Naive B cell (primary cell): Measurements from ENCODE around the gene NUCB1. TPM values are rescaled to one million over a fixed set of nuclear protein-coding genes. Genes with fewer than 3 reads are reported as not detected.

Experiments used
- ATAC-seq, 2 donors: fragments of 150-1000 bp; cut with Tn5 transposase; 2 replicates each; pipeline ENCODE4 v1.10.0; 2021; ENCODE audit warnings: low read depth in 2 of 2, mild to moderate bottlenecking in 2 of 2, moderate library complexity in 2 of 2
- DNase-seq: peaks from one replicate; pipeline ENCODE4 v3.0.0; 2022
- H3K27ac Mint-ChIP-seq, 6 donors: one replicate each; pipeline ENCODE4 v1.8.0; 2020 to 2022; ENCODE audit warnings: mild to moderate bottlenecking in 6 of 6, mixed read lengths in 6 of 6, moderate library complexity in 5 of 6, inconsistent platforms in 2 of 6
- H3K27me3 Mint-ChIP-seq, 3 donors: one replicate each; pipeline ENCODE4 v1.8.0; 2021 to 2022; ENCODE audit warnings: mixed read lengths in 3 of 3, mild to moderate bottlenecking in 1 of 3
- H3K36me3 Mint-ChIP-seq, 2 donors: one replicate each; pipeline ENCODE4 v1.8.0; 2020 to 2022; ENCODE audit warnings: mixed read lengths in 2 of 2, inconsistent platforms in 1 of 2, mild to moderate bottlenecking in 1 of 2
- H3K4me1 Mint-ChIP-seq, 3 donors: one replicate each; pipeline ENCODE4 v1.8.0; 2020 to 2022; ENCODE audit warnings: mixed read lengths in 3 of 3, inconsistent platforms in 1 of 3, mild to moderate bottlenecking in 1 of 3, moderate library complexity in 1 of 3
- H3K4me3 Mint-ChIP-seq, 8 donors: one replicate each; pipeline ENCODE4 v1.8.0; 2020 to 2022; ENCODE audit warnings: mild to moderate bottlenecking in 8 of 8, mixed read lengths in 8 of 8, moderate library complexity in 8 of 8, inconsistent platforms in 2 of 8
- H3K9me3 Mint-ChIP-seq, 7 donors: one replicate each; pipeline ENCODE4 v1.8.0; 2020 to 2022; ENCODE audit warnings: mixed read lengths in 7 of 7, mild to moderate bottlenecking in 5 of 7, inconsistent platforms in 2 of 7, moderate library complexity in 1 of 7
- polyA plus RNA-seq, 6 donors: library from polyadenylated mRNA; unstranded; fragments of 300-500 nt; fragmentation: Illumina TruSeq; gene quantifications; one replicate each; pipeline ENCODE4 v1.2.3, GENCODE V29; 2021; ENCODE audit warnings: low read depth in 6 of 6

The NUCB1 gene
- polyA plus RNA-seq, 6 donors from 2014 or later = 48.8 to 90.6 (median 54.6) TPM

GRCh38 chr19:48938256-48938655, 38.1 kb downstream of the NUCB1 start:
- H3K4me1 Mint-ChIP-seq = peaks cover 6 to 13% (median 7%) of the 10 kb centered on the region in 3 donors
- H3K36me3 Mint-ChIP-seq = no peaks in the 10 kb centered on the region
- H3K27me3 Mint-ChIP-seq = peaks cover 6 to 27% (median 6%) of the 10 kb centered on the region in 3 donors
- ATAC-seq (no peak), DNase-seq (no peak)
- H3K27ac Mint-ChIP-seq = no peak overlapping the region
- H3K4me3 Mint-ChIP-seq = no peak overlapping the region
- H3K9me3 Mint-ChIP-seq = peaks cover 0 to 2% (median 0%) of the 10 kb centered on the region in 7 donors

- DNase-seq (no peak), ATAC-seq (no peak)
- H3K27me3 Mint-ChIP-seq = peaks cover 5 to 18% (median 6%) of the 10 kb centered on the region in 3 donors
- H3K27ac Mint-ChIP-seq = no peak overlapping the region
- H3K4me3 Mint-ChIP-seq = no peak overlapping the region
- H3K36me3 Mint-ChIP-seq = no peaks in the 10 kb centered on the region
- peaks cover 0 to 2% (median 0%) of the 10 kb centered on the region in 7 donors for H3K9me3 Mint-ChIP-seq
- H3K4me1 Mint-ChIP-seq = no peaks in the 10 kb centered on the region
Measured at GRCh38 chr19:48940902-48941301, 40.8 kb downstream of the NUCB1 start.

GRCh38 chr19:48943081-48943480, 43.0 kb downstream of the NUCB1 start:
- Mint-ChIP-seq H3K36me3 (no peaks in the 10 kb centered on the region), H3K9me3 (peaks cover 0 to 10% (median 6%) of the 10 kb centered on the region in 7 donors), H3K27me3 (peaks cover 1 to 14% (median 5%) of the 10 kb centered on the region in 3 donors), H3K4me1 (no peaks in the 10 kb centered on the region), H3K4me3 (no peak overlapping the region), H3K27ac (no peak overlapping the region)
- DNase-seq = no peak
- ATAC-seq = no peak

- Mint-ChIP-seq H3K9me3 (peaks cover 0 to 14% (median 7%) of the 10 kb centered on the region in 7 donors), H3K4me3 (no peak overlapping the region), H3K27me3 (no peaks in the 10 kb centered on the region), H3K4me1 (no peaks in the 10 kb centered on the region), H3K27ac (no peak overlapping the region), H3K36me3 (no peaks in the 10 kb centered on the region)
- DNase-seq (no peak), ATAC-seq (no peak)
Measured at GRCh38 chr19:48945415-48945814, 45.3 kb downstream of the NUCB1 start.

DNA sequence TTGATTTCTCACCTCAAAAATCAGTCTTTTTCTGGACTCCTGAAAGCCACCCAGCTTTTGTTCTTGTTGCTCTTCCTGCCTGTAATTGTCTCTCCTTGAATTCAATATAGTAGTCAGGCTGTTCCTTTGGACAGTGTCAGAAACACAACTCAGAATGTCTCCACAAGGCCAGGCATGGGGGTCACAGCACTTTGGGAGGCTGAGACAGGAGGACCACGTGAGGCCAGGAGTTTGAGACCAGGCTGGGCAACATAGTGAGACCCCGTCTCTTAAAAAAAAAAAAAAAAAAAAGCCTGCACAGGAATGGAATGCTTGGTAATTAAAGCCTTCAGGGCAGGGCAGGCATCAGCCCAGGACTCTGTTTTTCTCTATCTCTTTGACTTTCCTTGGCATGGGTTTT, 45.7 kb downstream of the NUCB1 start:
- DNase-seq = no peak
- no peak for ATAC-seq
- H3K27ac Mint-ChIP-seq = peak overlapping the region in 1 of 6 donors; percentile 84
- peaks cover 0 to 14% (median 7%) of the 10 kb centered on the region in 7 donors for H3K9me3 Mint-ChIP-seq
- H3K4me1 Mint-ChIP-seq = no peaks in the 10 kb centered on the region
- no peak overlapping the region for H3K4me3 Mint-ChIP-seq
- H3K36me3 Mint-ChIP-seq = no peaks in the 10 kb centered on the region
- H3K27me3 Mint-ChIP-seq = no peaks in the 10 kb centered on the region

DNA sequence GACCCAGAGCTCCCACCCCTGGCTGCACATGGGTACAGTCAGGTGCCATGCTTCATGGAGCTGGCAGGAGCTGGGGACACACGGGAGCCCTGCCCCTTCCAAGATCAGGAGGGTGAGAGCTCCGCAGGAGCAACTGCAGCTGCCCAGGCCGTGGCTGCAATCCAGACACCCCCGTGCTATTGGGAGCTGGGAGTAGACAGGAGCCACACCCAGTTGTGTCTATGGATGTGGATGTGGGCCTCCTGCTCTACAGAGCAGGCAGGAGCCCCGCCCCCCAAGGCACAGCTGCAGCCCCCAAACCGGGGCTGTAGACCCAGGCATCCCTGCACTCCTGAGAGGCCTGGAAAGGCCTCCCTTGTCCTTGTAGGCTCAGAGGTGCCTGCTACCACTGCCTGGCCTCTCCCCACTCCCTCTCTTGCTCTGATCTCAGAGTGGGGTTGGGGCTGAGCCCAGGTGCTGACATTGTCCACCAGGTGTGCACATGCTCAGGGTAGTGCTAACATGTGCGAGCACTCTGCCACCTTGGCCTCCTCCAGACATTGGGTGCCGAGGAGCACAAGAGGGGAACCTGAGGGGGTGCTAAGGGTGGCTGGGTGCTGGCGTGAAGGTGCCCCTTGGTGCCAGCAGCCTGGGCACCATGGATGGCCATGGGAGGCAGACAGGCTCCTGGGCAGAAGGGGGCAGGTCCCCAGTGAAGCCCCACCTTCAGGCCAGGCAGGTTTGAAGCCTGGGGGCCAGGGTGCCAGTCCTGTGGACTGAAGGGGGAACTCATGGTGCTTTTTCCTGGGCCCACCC, 46.5 kb downstream of the NUCB1 start:
- no peaks in the 10 kb centered on the region for H3K4me1 Mint-ChIP-seq
- H3K27ac Mint-ChIP-seq = no peak overlapping the region
- no peaks in the 10 kb centered on the region for H3K36me3 Mint-ChIP-seq
- ATAC-seq = no peak
- no peaks in the 10 kb centered on the region for H3K27me3 Mint-ChIP-seq
- no peak for DNase-seq
- H3K4me3 Mint-ChIP-seq = no peak overlapping the region
- H3K9me3 Mint-ChIP-seq = peaks cover 0 to 13% (median 7%) of the 10 kb centered on the region in 7 donors

DNA sequence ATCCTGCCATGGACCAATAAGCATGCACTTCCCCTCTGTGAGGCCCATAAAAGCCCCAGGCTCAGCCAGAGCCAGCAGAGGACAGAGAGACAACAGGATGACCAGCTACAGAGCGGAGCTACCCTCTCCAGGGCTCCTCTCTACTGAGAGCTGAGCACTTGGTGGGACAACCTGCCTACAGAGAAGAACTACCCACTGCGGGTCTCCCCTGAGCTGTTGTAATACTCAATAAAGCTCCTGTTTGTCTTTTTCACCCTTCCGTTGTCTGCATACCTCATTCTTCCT, 47.1 kb downstream of the NUCB1 start:
- no peak for ATAC-seq
- Mint-ChIP-seq H3K9me3 (peaks cover 0 to 13% (median 7%) of the 10 kb centered on the region in 7 donors), H3K27ac (no peak overlapping the region), H3K27me3 (no peaks in the 10 kb centered on the region), H3K4me1 (no peaks in the 10 kb centered on the region), H3K36me3 (no peaks in the 10 kb centered on the region), H3K4me3 (no peak overlapping the region)
- no peak for DNase-seq

DNA sequence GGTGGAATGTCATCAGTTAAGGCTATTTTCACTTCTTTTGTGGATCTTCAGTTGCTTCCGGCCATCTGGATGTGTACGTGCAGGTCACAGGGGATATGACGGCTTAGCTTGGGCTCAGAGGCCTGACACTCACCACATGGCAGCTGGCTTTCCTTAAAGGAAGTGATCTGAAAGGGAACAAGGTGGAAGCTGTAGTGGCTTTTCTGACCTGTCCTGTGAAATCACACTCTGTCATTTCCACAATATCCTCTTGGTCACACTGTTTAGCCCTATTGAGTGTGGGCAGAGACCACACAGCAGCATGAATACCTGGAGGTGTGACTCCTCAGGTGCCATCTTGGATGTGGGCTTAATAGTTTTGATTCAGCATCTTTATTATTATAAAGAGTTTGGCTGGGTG, 50.0 kb downstream of the NUCB1 start:
- no peaks in the 10 kb centered on the region for H3K36me3 Mint-ChIP-seq
- no peaks in the 10 kb centered on the region for H3K27me3 Mint-ChIP-seq
- no peak for DNase-seq
- ATAC-seq = no peak
- no peak overlapping the region for H3K27ac Mint-ChIP-seq
- peaks cover 3 to 6% (median 5%) of the 10 kb centered on the region in 3 donors for H3K4me1 Mint-ChIP-seq
- peaks cover 0 to 13% (median 7%) of the 10 kb centered on the region in 7 donors for H3K9me3 Mint-ChIP-seq
- no peak overlapping the region for H3K4me3 Mint-ChIP-seq

DNA sequence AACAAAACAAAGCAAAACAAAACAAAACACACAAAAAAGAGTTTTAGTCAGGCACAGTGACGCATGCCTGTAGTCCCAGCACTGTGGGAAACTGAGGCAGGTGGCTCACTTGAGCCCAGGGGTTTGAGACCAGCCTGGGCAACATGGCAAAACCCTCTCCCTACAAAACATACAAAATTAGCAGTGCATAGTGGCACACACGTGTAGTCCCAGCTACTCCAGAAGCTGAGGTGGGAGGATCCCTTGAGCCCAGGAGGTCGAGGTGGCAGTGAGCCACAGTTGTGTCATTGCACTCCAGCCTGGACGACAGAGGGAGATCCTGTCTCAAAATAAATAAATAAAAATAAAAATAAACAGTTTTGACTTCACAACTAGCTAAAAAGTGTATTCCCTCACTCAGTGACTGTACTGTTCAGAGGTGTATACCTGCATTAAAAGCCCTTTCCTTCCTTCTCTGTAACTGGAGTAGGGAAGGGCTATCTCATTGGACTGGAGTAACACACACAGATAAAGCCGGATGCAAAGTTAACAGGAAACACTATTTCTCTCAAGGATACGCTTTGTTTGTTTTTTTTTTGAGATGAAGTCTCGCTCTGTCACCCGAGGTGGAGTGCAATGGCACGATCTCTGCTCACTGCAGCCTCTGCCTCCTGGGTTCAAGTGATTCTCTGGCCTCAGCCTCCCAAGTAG, 50.9 kb downstream of the NUCB1 start:
- Mint-ChIP-seq H3K27me3 (no peaks in the 10 kb centered on the region), H3K36me3 (no peaks in the 10 kb centered on the region), H3K4me1 (peaks cover 10 to 14% (median 14%) of the 10 kb centered on the region in 3 donors), H3K9me3 (peaks cover 0 to 13% (median 7%) of the 10 kb centered on the region in 7 donors), H3K27ac (peak overlapping the region in 1 of 6 donors; percentile 38), H3K4me3 (no peak overlapping the region)
- ATAC-seq (no peak), DNase-seq (no peak)

DNA sequence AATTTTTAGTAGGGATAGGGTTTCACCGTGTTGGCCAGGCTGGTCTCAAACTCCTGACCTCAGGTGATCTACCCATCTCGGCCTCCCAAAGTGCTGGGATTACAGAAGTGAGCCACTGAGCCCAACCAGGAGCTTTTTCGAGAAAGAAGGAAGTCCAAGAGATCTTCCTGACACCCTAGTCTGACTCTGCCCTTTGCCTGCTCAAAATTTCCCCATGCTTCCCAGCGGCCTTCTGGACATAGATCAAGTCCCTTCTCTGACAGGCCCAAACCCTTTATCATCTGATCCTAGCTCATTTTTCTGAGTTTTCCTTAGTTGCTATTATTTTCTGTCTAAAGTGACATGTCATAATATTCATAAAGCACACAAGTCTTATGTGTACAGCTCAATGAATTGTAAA, 53.0 kb downstream of the NUCB1 start:
- peaks cover 0 to 6% (median 3%) of the 10 kb centered on the region in 7 donors for H3K9me3 Mint-ChIP-seq
- H3K4me3 Mint-ChIP-seq = peak overlapping the region in 7 of 8 donors; percentile 0 to 95 (median 47)
- ATAC-seq (no peak), DNase-seq (no peak)
- H3K27ac Mint-ChIP-seq = peak overlapping the region in 1 of 6 donors; percentile 71
- no peaks in the 10 kb centered on the region for H3K27me3 Mint-ChIP-seq
- peaks cover 19 to 30% (median 29%) of the 10 kb centered on the region in 3 donors for H3K4me1 Mint-ChIP-seq
- peaks cover 0 to 7% of the 10 kb centered on the region in 2 donors for H3K36me3 Mint-ChIP-seq

DNA sequence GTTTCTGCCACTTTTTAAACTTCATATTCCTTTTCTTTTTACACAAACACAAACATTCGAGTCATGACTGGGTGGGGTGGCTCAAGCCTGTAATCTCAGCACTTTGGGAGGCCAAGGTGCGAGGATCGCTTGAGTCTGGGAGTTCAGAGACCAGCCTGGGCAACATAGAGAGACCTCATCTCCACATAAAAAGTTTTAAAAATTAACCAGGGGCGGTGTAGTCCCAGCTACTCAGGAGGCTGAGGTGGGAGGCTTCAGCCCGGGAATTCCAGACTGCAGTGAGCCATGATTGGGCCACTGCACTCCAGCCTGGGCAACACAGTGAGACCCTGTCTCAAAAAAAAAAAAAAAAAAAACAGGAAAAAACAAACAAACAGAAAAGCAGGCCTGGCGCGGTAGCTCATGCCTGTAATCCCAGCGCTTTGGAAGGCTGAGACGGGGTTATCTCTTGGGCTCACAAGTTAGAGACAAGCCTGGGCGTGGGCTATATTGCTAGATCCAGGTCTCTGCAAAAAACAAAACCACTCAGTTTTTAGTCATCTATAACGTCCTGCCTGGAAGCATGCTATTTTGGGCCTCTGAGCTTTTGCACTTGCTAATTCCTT, 54.0 kb downstream of the NUCB1 start:
- Mint-ChIP-seq H3K36me3 (peaks cover 0 to 7% of the 10 kb centered on the region in 2 donors), H3K27me3 (no peaks in the 10 kb centered on the region), H3K27ac (peak overlapping the region; percentile 81 to 95 (median 90)), H3K4me3 (peak overlapping the region; percentile 87 to 95 (median 93)), H3K9me3 (no peaks in the 10 kb centered on the region), H3K4me1 (peaks cover 23 to 35% (median 30%) of the 10 kb centered on the region in 3 donors)
- ATAC-seq (no peak), DNase-seq (no peak)

DNA sequence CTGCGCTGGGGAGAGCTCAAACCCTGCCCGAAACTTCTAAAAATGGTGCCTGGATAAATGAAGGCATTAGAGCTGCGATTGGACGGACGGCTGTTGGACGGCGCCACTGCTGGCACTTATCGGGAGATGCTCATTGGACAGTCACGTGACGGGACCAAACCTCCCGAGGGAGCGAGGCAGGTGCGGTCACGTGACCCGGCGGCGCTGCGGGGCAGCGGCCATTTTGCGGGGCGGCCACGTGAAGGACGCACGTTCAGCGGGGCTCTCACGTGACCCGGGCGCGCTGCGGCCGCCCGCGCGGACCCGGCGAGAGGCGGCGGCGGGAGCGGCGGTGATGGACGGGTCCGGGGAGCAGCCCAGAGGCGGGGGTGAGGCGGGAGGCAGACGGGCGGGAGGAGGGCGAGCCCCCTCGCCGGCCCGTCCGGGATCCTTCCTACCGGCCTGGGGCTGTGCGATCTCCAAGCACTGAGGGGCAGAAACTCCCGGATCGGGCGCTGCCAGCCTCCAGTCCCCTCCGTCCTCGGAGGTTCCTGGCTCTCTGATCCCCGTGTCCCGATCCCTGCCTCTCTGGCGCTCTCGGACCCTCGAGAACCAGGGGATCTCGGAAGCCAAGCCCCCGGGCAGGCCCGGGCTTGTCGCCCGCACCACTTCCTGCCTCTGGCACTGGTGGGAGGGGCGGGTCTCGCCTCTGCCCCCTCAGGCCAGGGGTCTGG, 54.6 kb downstream of the NUCB1 start, which contains the start of gene BAX:
BAX (plus strand) TSS at position 281 of the 713 bp plus-strand sequence; CDS start at position 335, 54 bp downstream.
- ATAC-seq = peak; percentile 92 to 94
- H3K4me1 Mint-ChIP-seq = peaks cover 23 to 35% (median 32%) of the 10 kb centered on the region in 3 donors
- peak; percentile 77 for DNase-seq
- no peaks in the 10 kb centered on the region for H3K27me3 Mint-ChIP-seq
- H3K9me3 Mint-ChIP-seq = no peaks in the 10 kb centered on the region
- H3K4me3 Mint-ChIP-seq = peak within 1 kb of the TSS; percentile 87 to 95 (median 93)
- H3K27ac Mint-ChIP-seq = peak within 1 kb of the TSS; percentile 81 to 95 (median 90)
- H3K36me3 Mint-ChIP-seq = peaks cover 0 to 7% of the 10 kb centered on the region in 2 donors
